Esophagus squamous epithelium (tissue), 4 donors: ENCODE measurements around the gene RXRG.

Experiments used
- CTCF ChIP-seq, 6 experiments: fragments of 450-650 bp in 4 of 6; fragments of 200-600 bp in 2 of 6; sonication (generic) in 2 of 6; IDR thresholded peaks; one replicate each; pipeline ENCODE4 v1.5.1; 2016 to 2019; ENCODE audit warnings: antibody characterized with exemption in 6 of 6, mild to moderate bottlenecking in 4 of 6, moderate library complexity in 4 of 6
- POLR2A ChIP-seq, 4 donors: fragments of 450-650 bp; IDR thresholded peaks; one replicate each; pipeline ENCODE4 v1.6.1; 2017; ENCODE audit warnings: antibody characterized with exemption in 4 of 4, mild to moderate bottlenecking in 4 of 4, moderate library complexity in 3 of 4

- TF ChIP-seq CTCF (IDR thresholded peaks at IDR 0.05) (no peak), POLR2A (IDR thresholded peaks at IDR 0.05) (no peak)
Observed at GRCh38 chr1:165383067-165383466, 61.9 kb downstream of the RXRG start.
